ENCODE results near the gene SDSL.

SDSL gene

GRCh38 chr12:113396200-113396599 is 26.0 kb upstream of the SDSL start:
- DNase-seq (ENCODE audit: low read depth in 2 of 3, low spot score in 1 of 3): no peak

DNA sequence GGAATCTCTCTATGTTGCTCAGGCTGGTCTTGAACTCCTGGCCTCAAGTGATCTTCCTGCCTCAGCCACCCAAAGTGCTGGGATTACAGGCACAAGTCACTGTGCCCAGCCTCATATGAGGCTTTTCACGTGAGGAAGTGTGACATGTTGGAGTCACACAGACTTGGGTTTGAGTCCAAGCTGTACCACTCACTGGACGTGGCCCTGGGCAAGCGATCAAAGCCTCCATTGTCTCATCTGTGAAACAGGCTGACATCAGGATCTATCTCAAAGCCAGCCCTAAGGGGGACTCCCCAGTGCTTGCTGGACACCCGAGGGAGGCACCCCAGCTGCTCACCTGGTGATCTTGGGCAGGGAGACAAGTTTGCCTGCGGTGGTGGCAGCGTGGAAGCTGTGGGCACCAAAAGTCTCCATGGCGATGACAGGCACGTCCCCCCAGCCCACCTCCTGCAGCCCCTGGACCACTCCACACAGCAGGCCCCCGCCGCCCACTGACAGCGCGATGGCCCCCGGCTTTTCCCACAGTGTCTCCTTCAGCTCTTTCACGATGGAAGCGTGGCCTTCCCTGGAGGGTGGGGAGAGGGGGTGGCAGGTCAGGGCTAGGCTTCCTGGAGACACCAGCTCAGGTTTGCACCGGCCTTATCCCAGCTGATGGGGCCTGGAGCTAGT is 25.2 kb upstream of the SDSL start:
- no peak for DNase-seq (ENCODE audit: low read depth in 2 of 3, low spot score in 1 of 3)

DNA sequence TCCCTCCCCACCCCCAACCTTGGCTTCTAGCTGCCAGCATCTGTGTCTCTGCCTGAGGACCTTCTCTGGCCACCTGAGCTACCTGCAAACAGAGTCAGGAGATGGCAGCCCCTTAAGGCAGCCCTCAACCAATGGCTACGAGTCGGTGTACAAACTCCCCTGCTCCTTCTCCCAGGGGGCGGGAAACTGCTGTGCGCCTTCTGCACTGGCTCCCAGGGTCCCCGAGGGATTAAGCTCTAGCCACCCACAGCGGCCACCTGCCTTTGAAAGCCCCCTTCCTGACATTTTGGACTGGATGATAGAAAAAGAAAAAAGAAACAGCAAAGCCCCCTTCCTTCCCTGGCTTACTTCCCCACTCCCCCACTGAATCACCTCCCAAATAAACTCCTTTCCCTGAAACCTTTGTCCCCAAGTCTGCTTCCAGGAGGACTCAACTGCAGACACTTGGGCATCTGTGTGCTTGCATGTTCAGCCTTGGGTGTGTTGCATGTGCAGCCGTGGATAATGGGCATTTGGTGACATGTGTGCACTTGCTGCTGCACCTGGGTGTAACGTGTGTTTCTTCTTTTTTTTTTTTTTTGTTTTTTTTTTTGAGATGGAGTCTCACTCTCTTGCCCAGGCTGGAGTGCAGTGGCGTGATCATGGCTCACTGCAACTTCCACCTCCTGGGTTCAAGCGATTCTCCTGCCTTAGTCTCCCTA is 24.5 kb upstream of the SDSL start:
- DNase-seq (ENCODE audit: low read depth in 2 of 3, low spot score in 1 of 3): no peak

- no peak for DNase-seq (ENCODE audit: low read depth in 2 of 3, low spot score in 1 of 3)
Measured at GRCh38 chr12:113398346-113399290, 23.6 kb upstream of the SDSL start.

DNA sequence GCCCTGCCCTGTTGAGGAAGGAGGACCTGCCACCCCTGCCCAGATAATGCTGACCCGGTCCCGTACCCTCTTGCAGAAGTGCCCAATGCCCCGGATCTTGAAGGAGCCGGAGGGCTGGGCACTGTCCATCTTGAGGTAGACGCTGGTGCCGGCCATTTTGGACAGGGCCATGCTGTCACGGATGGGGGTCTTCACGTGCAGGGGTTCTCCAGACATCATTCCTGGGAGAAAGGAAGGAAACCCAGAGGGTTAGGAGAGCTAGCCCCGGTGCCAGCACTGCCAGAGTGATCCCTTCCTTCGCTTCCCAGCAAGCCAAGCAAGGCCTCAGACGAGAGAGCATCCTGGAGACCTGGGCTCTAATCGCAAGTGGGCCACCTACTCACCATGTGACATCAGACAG is 22.7 kb upstream of the SDSL start:
- DNase-seq (ENCODE audit: low read depth in 2 of 3, low spot score in 1 of 3): no peak

DNA sequence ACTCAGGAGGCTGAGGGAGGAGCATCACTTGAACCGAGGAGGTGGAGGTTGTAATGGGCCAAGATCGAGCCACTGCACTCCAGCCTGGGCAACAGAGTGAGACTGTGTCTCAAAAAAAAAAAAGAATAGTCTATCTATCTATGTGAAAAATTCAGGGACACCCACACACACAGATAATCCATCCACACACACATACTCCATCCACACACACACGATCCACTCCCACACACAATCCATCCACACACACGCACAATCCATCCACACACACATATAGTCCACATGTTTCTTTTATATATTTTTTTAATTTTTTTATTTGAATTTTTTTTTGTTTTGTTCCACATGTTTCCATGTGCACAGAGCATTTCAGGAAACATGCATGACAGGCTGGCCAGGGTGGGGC is 21.8 kb upstream of the SDSL start:
- no peak for DNase-seq (ENCODE audit: low read depth in 2 of 3, low spot score in 1 of 3)

DNA sequence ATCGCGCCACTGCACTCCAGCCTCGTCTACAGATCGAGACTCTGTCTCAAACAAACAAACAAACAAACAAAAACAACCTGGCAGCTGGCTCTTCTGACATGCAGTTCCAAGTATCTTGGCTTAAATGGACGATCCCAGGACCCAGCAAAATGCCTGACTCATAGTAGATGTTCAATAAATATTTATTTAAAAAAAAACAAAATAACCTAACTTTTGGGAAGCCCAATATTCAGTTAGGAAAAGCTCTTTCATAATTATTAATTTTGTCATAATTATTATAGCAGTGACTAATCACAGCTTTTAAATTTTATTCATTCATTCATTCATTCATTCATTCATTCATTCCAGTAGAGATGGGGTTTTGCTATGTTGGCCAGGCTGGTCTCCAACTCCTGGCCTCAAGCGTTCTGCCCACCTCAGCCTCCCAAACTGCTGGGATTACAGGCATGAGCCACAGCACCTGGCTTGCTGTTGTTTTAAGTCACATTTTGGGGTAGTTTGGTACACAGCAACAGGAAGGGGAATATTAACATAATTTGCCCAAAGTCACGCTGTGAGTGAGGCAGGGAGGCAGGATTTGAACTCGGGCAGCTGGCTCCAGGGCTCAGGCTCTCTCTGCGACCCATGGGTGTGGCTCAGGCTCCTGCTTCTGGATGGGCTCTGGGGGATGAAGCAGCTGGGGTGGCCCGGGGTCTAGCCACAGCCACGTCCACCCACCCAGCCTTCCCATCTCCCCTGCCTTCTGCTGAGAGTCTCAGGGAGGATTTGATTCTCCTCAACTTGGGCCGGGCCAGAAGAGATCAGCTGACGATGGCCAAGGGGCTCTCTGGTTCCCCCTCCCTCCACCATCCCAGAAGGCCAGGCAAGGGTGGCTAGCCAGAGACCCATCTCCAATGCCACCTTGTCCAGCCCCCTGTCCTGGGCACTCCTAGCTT is 20.8 kb upstream of the SDSL start:
- DNase-seq (ENCODE audit: low read depth in 2 of 3, low spot score in 1 of 3): no peak

- DNase-seq (ENCODE audit: low read depth in 2 of 3, low spot score in 1 of 3): no peak
Measured at GRCh38 chr12:113402586-113403260, 19.5 kb upstream of the SDSL start.

- no peak for DNase-seq (ENCODE audit: low read depth in 2 of 3, low spot score in 1 of 3)
Measured at GRCh38 chr12:113403435-113404415, 18.5 kb upstream of the SDSL start, which contains the start of gene SDS. TSS of gene SDS (minus strand) at chr12:113403887. CDS start at chr12:113399708, 4,179 bp downstream.

- DNase-seq (ENCODE audit: low read depth in 2 of 3, low spot score in 1 of 3): no peak
Measured at GRCh38 chr12:113405694-113406093, 16.5 kb upstream of the SDSL start.

DNA sequence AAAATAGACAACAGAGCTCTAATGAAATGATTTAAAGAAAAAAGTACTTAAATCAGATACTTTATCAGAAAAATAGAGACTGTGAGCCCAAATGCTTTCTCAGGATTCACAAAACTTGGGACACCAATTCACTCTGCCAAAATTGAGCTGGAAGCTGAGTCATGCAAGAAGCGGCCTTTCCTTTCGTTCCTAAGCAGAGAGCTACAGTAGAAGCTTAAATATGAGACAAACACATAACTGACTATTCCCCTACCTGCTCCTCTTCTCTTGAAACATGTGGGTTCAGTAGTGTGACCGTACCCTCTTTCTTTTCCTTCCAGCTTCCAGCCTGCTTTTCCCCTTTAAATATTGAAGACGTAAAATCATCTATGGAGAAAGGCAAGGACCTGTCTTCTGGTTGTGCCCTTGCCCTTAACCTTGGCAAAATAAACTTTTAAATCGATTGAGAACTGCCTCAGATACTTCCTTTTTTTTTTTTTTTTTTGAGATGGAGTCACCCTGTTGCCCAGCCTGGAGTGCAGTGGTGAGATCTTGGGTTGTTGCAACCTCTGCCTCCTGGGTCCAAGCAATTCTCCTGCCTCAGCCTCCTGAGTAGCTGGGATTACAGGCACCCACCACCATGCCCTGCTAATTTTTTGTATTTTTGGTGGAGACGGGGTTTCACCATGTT is 14.1 kb upstream of the SDSL start:
- DNase-seq (ENCODE audit: low read depth in 2 of 3, low spot score in 1 of 3): no peak

DNA sequence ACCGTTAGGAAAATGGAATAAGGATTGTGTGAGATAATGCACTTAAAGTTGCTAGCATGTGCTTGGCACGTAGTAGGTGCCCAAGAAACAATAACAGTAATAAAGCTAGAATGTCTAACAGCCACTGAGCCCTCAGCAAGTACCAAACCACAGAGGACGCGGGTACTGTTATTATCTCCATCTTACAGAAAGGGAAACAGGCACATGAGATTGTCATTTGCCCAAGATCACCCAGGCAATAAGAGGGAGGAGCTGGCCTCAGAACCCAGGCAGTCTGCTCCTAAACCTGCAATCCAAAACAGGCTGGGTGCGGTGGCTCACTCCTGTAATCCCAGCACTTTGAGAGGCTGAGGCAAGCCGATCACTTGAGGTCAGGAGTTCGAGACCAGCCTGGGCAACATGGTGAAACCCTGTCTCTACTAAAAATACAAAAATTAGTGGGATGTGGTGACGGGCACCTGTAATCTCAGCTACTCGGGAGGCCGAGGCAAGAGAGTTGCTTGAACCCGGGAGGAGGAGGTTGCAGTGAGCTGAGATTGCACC is 13.4 kb upstream of the SDSL start:
- no peak for DNase-seq (ENCODE audit: low read depth in 2 of 3, low spot score in 1 of 3)

GRCh38 chr12:113409462-113410124 is 12.6 kb upstream of the SDSL start:
- no peak for DNase-seq (ENCODE audit: low read depth in 2 of 3, low spot score in 1 of 3)

DNA sequence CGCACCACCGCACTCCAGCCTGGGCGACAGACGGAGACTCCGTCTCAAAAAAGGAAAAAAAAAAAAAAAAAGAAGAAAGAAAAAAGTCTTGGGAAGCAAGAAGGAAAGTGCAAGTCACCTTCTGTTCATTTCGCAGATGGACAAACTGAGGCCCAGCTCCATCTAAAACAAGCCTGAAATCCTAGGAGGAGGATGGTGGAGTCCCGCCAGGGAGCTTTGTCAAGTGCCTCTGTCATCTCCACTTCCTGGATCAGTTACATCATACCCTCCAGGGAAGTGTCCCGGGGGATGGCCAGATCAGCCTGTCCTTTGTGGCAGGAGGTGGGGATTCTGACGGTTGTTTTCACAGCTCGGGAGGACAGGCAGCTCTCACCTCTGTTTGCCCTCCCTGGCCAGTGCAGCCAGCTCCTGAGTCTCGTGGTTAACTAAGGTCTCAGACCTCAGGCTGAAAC is 8.7 kb upstream of the SDSL start:
- DNase-seq (ENCODE audit: low read depth in 2 of 3, low spot score in 1 of 3): no peak

DNA sequence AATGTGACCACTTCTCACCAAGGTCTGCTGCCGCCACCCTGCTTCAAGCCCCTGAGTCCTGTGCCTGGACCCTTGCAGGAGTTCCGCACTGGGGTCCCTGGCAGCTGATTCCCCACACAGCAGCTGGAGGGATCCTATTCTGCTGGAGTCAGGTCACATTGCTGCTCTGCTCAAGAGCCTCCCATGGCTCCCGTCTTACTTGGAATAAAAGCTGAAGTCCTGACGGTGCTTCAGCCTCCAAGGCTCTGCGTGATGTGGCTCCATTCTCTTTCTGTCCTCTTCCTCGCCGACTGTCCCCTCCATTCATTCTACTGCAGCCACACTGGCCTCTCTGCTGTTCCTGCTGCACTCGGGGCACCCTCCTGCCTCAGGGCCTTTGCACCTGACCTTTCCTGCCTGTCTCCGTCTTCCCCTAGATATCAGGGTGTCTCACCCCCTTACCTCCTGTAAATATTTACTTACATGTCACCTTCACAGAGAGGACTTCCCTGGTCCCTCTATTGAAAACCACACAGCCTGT is 7.6 kb upstream of the SDSL start:
- no peak for DNase-seq (ENCODE audit: low read depth in 2 of 3, low spot score in 1 of 3)

DNA sequence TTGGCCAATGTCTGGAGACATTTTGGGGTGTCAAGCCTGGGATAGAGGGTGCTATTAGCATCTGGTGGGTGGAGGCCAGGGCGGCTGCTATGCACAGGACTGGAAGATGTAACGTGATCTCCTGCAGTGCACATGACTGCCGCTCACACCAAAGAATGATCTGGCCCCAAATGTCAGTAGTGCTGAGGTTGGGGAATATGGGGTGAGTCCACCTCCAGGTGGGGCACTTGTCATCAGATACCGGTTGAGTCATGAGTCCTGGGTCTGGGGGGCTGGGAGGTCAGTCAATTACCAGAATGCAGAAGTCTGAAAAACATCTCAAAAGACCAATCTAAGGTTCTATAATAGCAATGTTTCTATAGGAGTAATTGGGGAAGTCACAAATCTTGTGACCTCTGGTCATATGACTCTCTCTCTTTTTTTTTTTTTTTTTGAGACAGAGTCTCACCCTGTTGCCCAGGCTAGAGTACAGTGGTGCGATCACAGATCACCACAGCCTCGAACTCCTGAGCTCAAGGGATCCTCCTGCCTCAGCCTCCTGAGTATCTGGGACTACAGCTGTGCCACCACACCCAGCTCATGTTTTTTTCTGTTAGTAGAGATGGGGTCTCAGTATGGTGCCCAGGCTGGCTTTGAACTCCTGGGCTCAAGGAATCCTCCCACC is 6.0 kb upstream of the SDSL start:
- DNase-seq (ENCODE audit: low read depth in 2 of 3, low spot score in 1 of 3): no peak
